ENCODE data around the gene SMIM22.

Gene SMIM22

GRCh38 chr16:4795181-4795827, at the start of gene SMIM22:
Gene SMIM22, plus strand, starts transcription at chr16:4795369. Its CDS starts 366 bp downstream, at chr16:4795735.
- Histone ChIP-seq H3K27ac (no peak within 1 kb of the TSS), H3K4me3 (no peak within 1 kb of the TSS), H3K36me3 (ENCODE audit: insufficient read depth, low read length) (no peaks in the 10 kb centered on the region), H3K9me3 (ENCODE audit: low read depth, low read length) (no peaks in the 10 kb centered on the region), H3K9ac (ENCODE audit: insufficient read length) (no peak within 1 kb of the TSS)
- DNase-seq (ENCODE audit: low read depth, low spot score), result no peak
- TF ChIP-seq EZH2 (IDR thresholded peaks at IDR 0.05), result no peak
- no peak for TF ChIP-seq POLR2AphosphoS5 (IDR thresholded peaks at IDR 0.05; ENCODE audit: borderline replicate concordance, low read depth, low read length)
- no peak for TF ChIP-seq FOXP2 (optimal IDR thresholded peaks at IDR 0.05; ENCODE audit: control extremely low read depth, extremely low read length, insufficient read depth)

GRCh38 chr16:4746215-4746614, 49.0 kb upstream of the SMIM22 start:
- Histone ChIP-seq H3K4me3 (no peak overlapping the region), H3K9me3 (ENCODE audit: low read depth, low read length) (no peaks in the 10 kb centered on the region), H3K9ac (ENCODE audit: insufficient read length) (no peak overlapping the region), H3K36me3 (ENCODE audit: insufficient read depth, low read length) (0 out of 2 replicates have a peak, but pooled peaks cover 4% of the 10 kb centered on the region), H3K27ac (no peak overlapping the region)
- no peak for TF ChIP-seq EZH2 (IDR thresholded peaks at IDR 0.05)
- TF ChIP-seq POLR2AphosphoS5 (IDR thresholded peaks at IDR 0.05; ENCODE audit: borderline replicate concordance, low read depth, low read length), result no peak
- no peak for TF ChIP-seq FOXP2 (optimal IDR thresholded peaks at IDR 0.05; ENCODE audit: control extremely low read depth, extremely low read length, insufficient read depth)
- no peak for DNase-seq (ENCODE audit: low read depth, low spot score)

- H3K9me3 ChIP-seq (ENCODE audit: low read depth, low read length), result no peaks in the 10 kb centered on the region
- no peak for DNase-seq (ENCODE audit: low read depth, low spot score)
- no peak overlapping the region for H3K4me3 ChIP-seq
- TF ChIP-seq POLR2AphosphoS5 (IDR thresholded peaks at IDR 0.05; ENCODE audit: borderline replicate concordance, low read depth, low read length), result no peak
- no peak for TF ChIP-seq EZH2 (IDR thresholded peaks at IDR 0.05)
- TF ChIP-seq FOXP2 (optimal IDR thresholded peaks at IDR 0.05; ENCODE audit: control extremely low read depth, extremely low read length, insufficient read depth), result no peak
- H3K36me3 ChIP-seq (ENCODE audit: insufficient read depth, low read length), result peaks cover 5% of the 10 kb centered on the region; the same call in 1 of the 2 replicates
- H3K27ac ChIP-seq, result no peak overlapping the region
- H3K9ac ChIP-seq (ENCODE audit: insufficient read length), result no peak overlapping the region
Measured at GRCh38 chr16:4746991-4747574, 48.1 kb upstream of the SMIM22 start.

- Histone ChIP-seq H3K27ac (no peak overlapping the region), H3K4me3 (no peak overlapping the region), H3K36me3 (ENCODE audit: insufficient read depth, low read length) (peaks cover 15% of the 10 kb centered on the region; the same call in 1 of the 2 replicates), H3K9me3 (ENCODE audit: low read depth, low read length) (no peaks in the 10 kb centered on the region), H3K9ac (ENCODE audit: insufficient read length) (no peak overlapping the region)
- DNase-seq (ENCODE audit: low read depth, low spot score), result no peak
- TF ChIP-seq FOXP2 (optimal IDR thresholded peaks at IDR 0.05; ENCODE audit: control extremely low read depth, extremely low read length, insufficient read depth) (no peak), EZH2 (IDR thresholded peaks at IDR 0.05) (no peak), POLR2AphosphoS5 (IDR thresholded peaks at IDR 0.05; ENCODE audit: borderline replicate concordance, low read depth, low read length) (no peak)
Measured at GRCh38 chr16:4747906-4748681, 47.1 kb upstream of the SMIM22 start.

GRCh38 chr16:4748682-4749411, 46.3 kb upstream of the SMIM22 start:
- TF ChIP-seq POLR2AphosphoS5 (IDR thresholded peaks at IDR 0.05; ENCODE audit: borderline replicate concordance, low read depth, low read length) (no peak), FOXP2 (optimal IDR thresholded peaks at IDR 0.05; ENCODE audit: control extremely low read depth, extremely low read length, insufficient read depth) (no peak), EZH2 (IDR thresholded peaks at IDR 0.05) (no peak)
- Histone ChIP-seq H3K9ac (ENCODE audit: insufficient read length) (no peak overlapping the region), H3K36me3 (ENCODE audit: insufficient read depth, low read length) (peaks cover 16% of the 10 kb centered on the region; the same call in 1 of the 2 replicates), H3K9me3 (ENCODE audit: low read depth, low read length) (no peaks in the 10 kb centered on the region), H3K27ac (no peak overlapping the region), H3K4me3 (no peak overlapping the region)
- no peak for DNase-seq (ENCODE audit: low read depth, low spot score)

GRCh38 chr16:4749700-4750257, 45.4 kb upstream of the SMIM22 start:
- Histone ChIP-seq H3K9me3 (ENCODE audit: low read depth, low read length) (no peaks in the 10 kb centered on the region), H3K36me3 (ENCODE audit: insufficient read depth, low read length) (peaks cover 18% of the 10 kb centered on the region), H3K9ac (ENCODE audit: insufficient read length) (no peak overlapping the region), H3K4me3 (no peak overlapping the region), H3K27ac (no peak overlapping the region)
- no peak for TF ChIP-seq POLR2AphosphoS5 (IDR thresholded peaks at IDR 0.05; ENCODE audit: borderline replicate concordance, low read depth, low read length)
- TF ChIP-seq FOXP2 (optimal IDR thresholded peaks at IDR 0.05; ENCODE audit: control extremely low read depth, extremely low read length, insufficient read depth), result no peak
- TF ChIP-seq EZH2 (IDR thresholded peaks at IDR 0.05), result no peak
- DNase-seq (ENCODE audit: low read depth, low spot score), result no peak

- H3K4me3 ChIP-seq, result no peak overlapping the region
- H3K9ac ChIP-seq (ENCODE audit: insufficient read length), result no peak overlapping the region
- TF ChIP-seq POLR2AphosphoS5 (IDR thresholded peaks at IDR 0.05; ENCODE audit: borderline replicate concordance, low read depth, low read length) (no peak), FOXP2 (optimal IDR thresholded peaks at IDR 0.05; ENCODE audit: control extremely low read depth, extremely low read length, insufficient read depth) (no peak), EZH2 (IDR thresholded peaks at IDR 0.05) (no peak)
- DNase-seq (ENCODE audit: low read depth, low spot score), result no peak
- H3K36me3 ChIP-seq (ENCODE audit: insufficient read depth, low read length), result peaks cover 27% of the 10 kb centered on the region
- no peak overlapping the region for H3K27ac ChIP-seq
- H3K9me3 ChIP-seq (ENCODE audit: low read depth, low read length), result no peaks in the 10 kb centered on the region
Measured at GRCh38 chr16:4750896-4751295, 44.3 kb upstream of the SMIM22 start.

Data from SK-N-MC (cell line).